ENCODE results near the gene ZFYVE27. TPM values are rescaled to one million over a fixed set of nuclear protein-coding genes. Genes with fewer than 3 reads are reported as not detected.

Gene ZFYVE27
- total and polyA plus RNA-seq, 2 of the 4 experiments (the other 2 are of a cell fraction): 13.1 to 22.2 TPM

DNA sequence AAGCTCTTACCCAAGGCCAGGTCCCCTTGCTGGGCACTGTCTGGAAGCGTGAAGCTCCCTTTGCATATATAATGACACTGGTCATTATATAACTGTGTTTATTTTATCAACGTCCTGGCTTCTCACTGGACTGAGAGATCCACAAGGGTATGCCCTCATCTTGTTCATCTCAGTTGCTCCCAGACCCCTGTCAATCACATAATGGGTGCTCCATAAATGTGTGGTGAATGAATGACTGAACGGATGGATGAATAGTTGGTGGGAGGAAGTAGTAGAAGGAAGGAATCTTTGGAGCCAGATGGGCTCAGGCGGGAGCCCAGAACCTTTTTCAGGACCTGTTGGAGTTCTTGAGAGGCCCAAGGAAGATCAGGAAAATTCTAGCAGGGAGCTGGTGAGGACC is 42.6 kb downstream of the ZFYVE27 start:
- in situ Hi-C loops (cut with MboI; ENCODE audit: low sequenced_read_pairs) (loop anchor here (25.0 kb wide), 1 partner anchor 258 kb away; the partner anchor contains the start of gene CRTAC1), dilution Hi-C loops (cut with HindIII; ENCODE audit: low sequenced_read_pairs, unreplicated experiment) (no loop called here)
- no peak for TF ChIP-seq RFX5 (IDR thresholded peaks at IDR 0.05; ENCODE audit: low read depth, low read length)
- no peak for TF ChIP-seq POLR2A (IDR thresholded peaks at IDR 0.05; ENCODE audit: low read depth, low read length)
- TF ChIP-seq, protein P1, sequence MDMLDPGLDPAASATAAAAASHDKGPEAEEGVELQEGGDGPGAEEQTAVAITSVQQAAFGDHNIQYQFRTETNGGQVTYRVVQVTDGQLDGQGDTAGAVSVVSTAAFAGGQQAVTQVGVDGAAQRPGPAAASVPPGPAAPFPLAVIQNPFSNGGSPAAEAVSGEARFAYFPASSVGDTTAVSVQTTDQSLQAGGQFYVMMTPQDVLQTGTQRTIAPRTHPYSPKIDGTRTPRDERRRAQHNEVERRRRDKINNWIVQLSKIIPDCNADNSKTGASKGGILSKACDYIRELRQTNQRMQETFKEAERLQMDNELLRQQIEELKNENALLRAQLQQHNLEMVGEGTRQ (IDR thresholded peaks at IDR 0.05; ENCODE audit: low read depth, low read length): no peak
- TF ChIP-seq RAD21 (IDR thresholded peaks at IDR 0.05; ENCODE audit: low read length): no peak
- no peak for TF ChIP-seq NFE2L2 (IDR thresholded peaks at IDR 0.05; ENCODE audit: low read depth, low read length)
- no peak for TF ChIP-seq BHLHE40 (IDR thresholded peaks at IDR 0.05; ENCODE audit: low read depth, low read length)
- TF ChIP-seq MXI1 (IDR thresholded peaks at IDR 0.05; ENCODE audit: borderline replicate concordance, low read depth, low read length): no peak
- TF ChIP-seq, protein P2, sequence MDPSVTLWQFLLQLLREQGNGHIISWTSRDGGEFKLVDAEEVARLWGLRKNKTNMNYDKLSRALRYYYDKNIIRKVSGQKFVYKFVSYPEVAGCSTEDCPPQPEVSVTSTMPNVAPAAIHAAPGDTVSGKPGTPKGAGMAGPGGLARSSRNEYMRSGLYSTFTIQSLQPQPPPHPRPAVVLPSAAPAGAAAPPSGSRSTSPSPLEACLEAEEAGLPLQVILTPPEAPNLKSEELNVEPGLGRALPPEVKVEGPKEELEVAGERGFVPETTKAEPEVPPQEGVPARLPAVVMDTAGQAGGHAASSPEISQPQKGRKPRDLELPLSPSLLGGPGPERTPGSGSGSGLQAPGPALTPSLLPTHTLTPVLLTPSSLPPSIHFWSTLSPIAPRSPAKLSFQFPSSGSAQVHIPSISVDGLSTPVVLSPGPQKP (IDR thresholded peaks at IDR 0.05; ENCODE audit: borderline replicate concordance, low read depth, low read length): no peak
- no peak for TF ChIP-seq MAZ (IDR thresholded peaks at IDR 0.05; ENCODE audit: borderline replicate concordance, low read depth, low read length)
- TF ChIP-seq CHD1 (IDR thresholded peaks at IDR 0.05; ENCODE audit: low read depth, low read length): no peak
- no peak for TF ChIP-seq CEBPB (IDR thresholded peaks at IDR 0.05; ENCODE audit: low read depth, low read length)
- TF ChIP-seq MAFK (IDR thresholded peaks at IDR 0.05; ENCODE audit: low read depth, low read length): no peak
- TF ChIP-seq FOS (IDR thresholded peaks at IDR 0.05; ENCODE audit: low read depth, low read length): no peak
- no peak for TF ChIP-seq RCOR1 (IDR thresholded peaks at IDR 0.05; ENCODE audit: insufficient replicate concordance, low read length)
- no peak for TF ChIP-seq SMC3 (IDR thresholded peaks at IDR 0.05; ENCODE audit: low read depth, low read length)
- TF ChIP-seq, protein P3, sequence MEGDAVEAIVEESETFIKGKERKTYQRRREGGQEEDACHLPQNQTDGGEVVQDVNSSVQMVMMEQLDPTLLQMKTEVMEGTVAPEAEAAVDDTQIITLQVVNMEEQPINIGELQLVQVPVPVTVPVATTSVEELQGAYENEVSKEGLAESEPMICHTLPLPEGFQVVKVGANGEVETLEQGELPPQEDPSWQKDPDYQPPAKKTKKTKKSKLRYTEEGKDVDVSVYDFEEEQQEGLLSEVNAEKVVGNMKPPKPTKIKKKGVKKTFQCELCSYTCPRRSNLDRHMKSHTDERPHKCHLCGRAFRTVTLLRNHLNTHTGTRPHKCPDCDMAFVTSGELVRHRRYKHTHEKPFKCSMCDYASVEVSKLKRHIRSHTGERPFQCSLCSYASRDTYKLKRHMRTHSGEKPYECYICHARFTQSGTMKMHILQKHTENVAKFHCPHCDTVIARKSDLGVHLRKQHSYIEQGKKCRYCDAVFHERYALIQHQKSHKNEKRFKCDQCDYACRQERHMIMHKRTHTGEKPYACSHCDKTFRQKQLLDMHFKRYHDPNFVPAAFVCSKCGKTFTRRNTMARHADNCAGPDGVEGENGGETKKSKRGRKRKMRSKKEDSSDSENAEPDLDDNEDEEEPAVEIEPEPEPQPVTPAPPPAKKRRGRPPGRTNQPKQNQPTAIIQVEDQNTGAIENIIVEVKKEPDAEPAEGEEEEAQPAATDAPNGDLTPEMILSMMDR (conservative IDR thresholded peaks at IDR 0.05; ENCODE audit: low read depth, low read length): no peak

More for the DNA sequence above, 42.6 kb downstream of the ZFYVE27 start:
- ChIA-PET CTCF (interaction anchor here (1.2 kb wide), 1 partner anchor 13 kb away, joined by 4 read pairs; no protein-coding TSS in a partner anchor), POLR2A (ENCODE audit: unreplicated experiment) (no interaction called here)
- BruUV-seq (replicated peaks): no TSS peak
- H2BK15ac ChIP-seq (ENCODE audit: low read depth, low read length): no peak overlapping the region
- H2AK5ac ChIP-seq (ENCODE audit: low read depth, low read length): no peak overlapping the region
- no peak overlapping the region for H3K9ac ChIP-seq (ENCODE audit: low read depth, low read length)
- no peak overlapping the region for H3K56ac ChIP-seq (ENCODE audit: extremely low read depth, insufficient read depth, low read length)
- H3K4me1 ChIP-seq (ENCODE audit: control insufficient read depth, insufficient read depth, low read length): no peaks in the 10 kb centered on the region
- peaks cover 47% of the 10 kb centered on the region for H3K27me3 ChIP-seq (ENCODE audit: control insufficient read depth, insufficient read depth, low read length)
- no peak overlapping the region for H4K91ac ChIP-seq (ENCODE audit: insufficient read depth, low read depth, low read length)
- no peak overlapping the region for H2AFZ ChIP-seq (replicated peaks; ENCODE audit: low read length, poor library complexity)
- H3K4ac ChIP-seq (ENCODE audit: low read depth, low read length): no peak overlapping the region
- no peak overlapping the region for H2BK5ac ChIP-seq (ENCODE audit: low read depth, low read length, poor library complexity, severe bottlenecking)
- no peaks in the 10 kb centered on the region for H3K9me3 ChIP-seq (ENCODE audit: control insufficient read depth, insufficient read depth, low read length)
- H4K8ac ChIP-seq (ENCODE audit: low read depth in 2 of 2, low read length in 2 of 2): no peak overlapping the region
- no peaks in the 10 kb centered on the region for H3K79me1 ChIP-seq (ENCODE audit: low read depth in 1 of 2, low read length in 2 of 2)
- no peak for DNase-seq
- no peak overlapping the region for H4K5ac ChIP-seq (ENCODE audit: low read depth, low read length)
- H3K36me3 ChIP-seq (ENCODE audit: control insufficient read depth, insufficient read depth, low read length): no peaks in the 10 kb centered on the region
- H3K4me3 ChIP-seq (ENCODE audit: insufficient read depth, low read depth, low read length): no peak overlapping the region
- H2BK20ac ChIP-seq (ENCODE audit: low read depth, low read length): no peak overlapping the region
- H2AK9ac ChIP-seq (replicated peaks; ENCODE audit: low read depth, low read length, poor library complexity): no peak overlapping the region
- WGBS, 2 experiments (ENCODE audit: extremely low coverage in 2 of 2, insufficient read length in 1 of 2): 40% methylated on average over 1 of the region's 4 CpGs; no CpG with 5 or more reads in 1 of the 2 experiments
- no peak overlapping the region for H3K23ac ChIP-seq (ENCODE audit: low read depth, low read length)
- ATAC-seq (ENCODE audit: low read depth): no peak
- H3K9me1 ChIP-seq (ENCODE audit: insufficient read depth, low read length): no peaks in the 10 kb centered on the region
- H2BK120ac ChIP-seq (ENCODE audit: low read depth, low read length): no peak overlapping the region
- no peak overlapping the region for H3K14ac ChIP-seq (replicated peaks; ENCODE audit: low read depth, low read length)
- intact Hi-C loops (cut with micrococcal nuclease): no loop called here
- no peaks in the 10 kb centered on the region for H4K20me1 ChIP-seq (ENCODE audit: insufficient read depth, low read length)
- H3K18ac ChIP-seq (ENCODE audit: low read depth, low read length): no peak overlapping the region
- H3K4me2 ChIP-seq (ENCODE audit: low read depth, low read length): no peak overlapping the region
- no peak overlapping the region for H3K27ac ChIP-seq (ENCODE audit: insufficient read depth, low read length)

Data from IMR-90 (cell line).